CD4-positive, alpha-beta T cell treated with Interleukin-4 for 4 hours (primary cell): ENCODE measurements around the gene SGSH.
"Not testable (repeated sequence)": the region's sequence is repeated elsewhere in the genome, so short reads cannot be mapped to it uniquely, and the experiment has no call there.

Experiments
- DNase-seq: peaks from one replicate; pipeline ENCODE4 v3.0.0-alpha.2; 2020

Gene SGSH

DNA sequence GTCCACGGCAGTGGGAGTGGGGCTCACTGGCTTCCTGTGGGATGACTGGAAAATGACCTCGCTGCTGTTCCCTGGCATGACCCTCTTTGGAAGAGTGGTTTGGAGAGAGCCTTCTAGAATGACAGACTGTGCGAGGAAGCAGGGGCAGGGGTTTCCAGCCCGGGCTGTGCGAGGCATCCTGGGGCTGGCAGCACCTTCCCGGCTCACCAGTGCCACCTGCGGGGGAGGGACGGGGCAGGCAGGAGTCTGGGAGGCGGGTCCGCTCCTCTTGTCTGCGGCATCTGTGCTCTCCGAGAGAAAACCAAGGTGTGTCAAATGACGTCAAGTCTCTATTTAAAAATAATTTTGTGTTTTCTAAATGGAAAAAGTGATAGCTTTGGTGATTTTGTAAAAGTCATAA is 32.7 kb upstream of the SGSH start:
- peak; percentile 84 for DNase-seq

DNA sequence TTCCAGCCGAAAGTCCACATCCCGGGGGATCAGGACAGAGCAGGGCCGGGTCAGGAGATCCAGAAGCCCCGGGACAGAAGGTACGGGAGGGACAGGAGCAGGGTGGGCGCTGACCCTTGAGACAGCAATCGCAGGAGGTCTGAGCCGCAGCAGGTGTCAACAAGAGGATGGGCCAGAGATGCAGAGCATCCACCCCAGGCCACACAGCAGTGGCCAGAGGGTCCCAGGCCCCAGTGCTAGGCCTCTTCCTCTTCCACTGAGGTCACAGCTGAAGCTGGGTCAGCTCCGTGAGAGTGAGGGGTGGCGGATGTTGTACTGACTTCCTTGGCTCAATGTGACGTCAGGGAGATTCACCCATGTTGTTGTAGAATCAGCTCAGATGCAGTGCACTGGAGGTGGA is 31.8 kb upstream of the SGSH start:
- no peak for DNase-seq

DNA sequence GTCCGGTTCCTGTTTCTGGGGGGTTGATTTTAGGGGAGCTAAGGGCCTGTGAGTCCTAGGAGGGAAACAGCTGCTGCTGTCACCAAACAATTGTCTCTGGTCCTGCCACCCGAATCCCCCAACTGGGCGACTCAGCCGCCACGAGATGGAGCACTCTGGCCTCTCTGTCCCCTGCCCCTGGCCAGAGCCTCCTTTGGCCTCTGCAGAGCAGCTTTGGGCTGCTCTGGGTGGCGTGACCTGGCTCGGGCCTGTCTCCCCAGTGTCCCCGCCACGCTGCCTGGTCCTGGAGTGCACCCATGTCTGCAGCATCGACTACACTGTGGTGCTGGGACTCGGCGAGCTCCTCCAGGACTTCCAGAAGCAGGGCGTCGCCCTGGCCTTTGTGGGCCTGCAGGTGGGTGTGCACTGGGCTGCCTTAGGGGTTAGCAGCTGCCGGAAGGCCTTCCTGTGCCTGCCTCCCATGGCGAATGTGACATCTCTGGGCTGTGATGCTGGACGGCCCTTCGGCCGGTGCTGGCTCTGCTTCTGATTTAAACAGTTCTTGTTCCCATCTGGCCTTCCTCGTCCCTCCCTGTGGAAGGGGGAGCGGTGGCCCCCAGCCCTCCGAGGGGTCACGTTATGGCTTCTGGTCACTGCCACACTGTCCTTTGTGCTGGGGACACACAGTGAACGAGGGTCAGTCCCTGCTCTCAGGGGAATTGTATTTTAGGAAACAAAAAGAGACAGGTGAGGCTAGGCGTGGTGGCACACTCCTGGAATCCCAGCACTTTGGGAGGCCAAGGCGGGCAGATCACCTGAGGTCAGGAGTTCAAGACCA is 29.0 kb upstream of the SGSH start:
- DNase-seq, result no peak

DNA sequence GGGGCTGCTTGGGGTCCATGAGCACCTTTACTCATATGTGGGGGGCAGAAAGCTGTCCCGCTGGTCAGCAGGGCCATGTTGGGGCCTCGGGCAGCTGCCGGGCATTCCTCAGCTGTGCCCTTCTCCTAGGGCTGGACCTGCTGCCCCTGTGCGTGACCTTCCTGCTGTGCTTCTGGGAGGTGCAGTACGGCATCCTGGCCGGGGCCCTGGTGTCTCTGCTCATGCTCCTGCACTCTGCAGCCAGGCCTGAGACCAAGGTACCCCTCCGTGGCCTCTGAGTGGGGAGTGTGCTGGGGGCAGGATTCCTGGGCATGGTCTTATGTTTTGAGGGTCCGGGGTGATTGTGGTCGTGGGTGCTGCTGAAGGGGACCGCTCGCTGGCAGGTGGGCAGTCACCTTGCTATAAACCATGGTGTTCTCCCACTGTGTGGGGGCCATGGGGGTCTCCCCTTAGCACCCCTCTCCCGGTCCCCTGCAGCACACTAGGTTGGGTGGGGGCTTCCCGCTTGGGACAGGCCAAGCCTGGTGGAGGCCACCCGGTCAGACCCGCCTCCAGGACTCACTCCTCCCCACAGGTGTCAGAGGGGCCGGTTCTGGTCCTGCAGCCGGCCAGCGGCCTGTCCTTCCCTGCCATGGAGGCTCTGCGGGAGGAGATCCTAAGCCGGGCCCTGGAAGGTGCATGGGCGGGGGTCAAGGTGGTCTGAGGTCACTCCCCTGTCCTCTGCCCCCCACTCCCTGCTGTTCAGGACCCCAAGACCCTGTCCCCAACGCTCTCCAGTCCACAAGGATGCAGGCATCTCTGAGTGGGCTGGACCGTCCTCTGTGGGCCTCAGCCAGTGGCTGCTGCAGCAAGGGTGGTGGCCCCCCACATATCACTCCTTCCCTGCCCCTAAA is 28.1 kb upstream of the SGSH start:
- no peak for DNase-seq

DNA sequence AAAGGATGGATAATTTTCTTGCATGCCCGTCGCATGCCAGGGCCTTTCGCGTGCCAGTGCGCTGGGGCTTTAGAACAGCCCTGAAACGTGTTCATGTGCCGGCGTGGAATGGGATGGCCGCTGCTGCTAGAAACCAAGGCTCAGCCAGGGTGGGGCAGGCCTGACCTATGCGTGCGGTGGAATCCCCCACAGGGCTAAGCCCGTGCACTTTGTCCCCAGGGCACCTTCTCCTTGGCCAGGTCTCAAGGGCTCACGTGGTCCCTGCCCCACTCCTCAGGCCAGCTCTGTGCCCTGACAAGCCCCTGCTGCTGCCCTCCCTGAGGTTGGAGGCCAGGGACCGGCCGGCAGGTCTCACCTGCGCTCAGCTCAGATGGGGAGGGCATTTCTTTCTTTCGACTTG is 27.4 kb upstream of the SGSH start:
- no peak for DNase-seq

DNA sequence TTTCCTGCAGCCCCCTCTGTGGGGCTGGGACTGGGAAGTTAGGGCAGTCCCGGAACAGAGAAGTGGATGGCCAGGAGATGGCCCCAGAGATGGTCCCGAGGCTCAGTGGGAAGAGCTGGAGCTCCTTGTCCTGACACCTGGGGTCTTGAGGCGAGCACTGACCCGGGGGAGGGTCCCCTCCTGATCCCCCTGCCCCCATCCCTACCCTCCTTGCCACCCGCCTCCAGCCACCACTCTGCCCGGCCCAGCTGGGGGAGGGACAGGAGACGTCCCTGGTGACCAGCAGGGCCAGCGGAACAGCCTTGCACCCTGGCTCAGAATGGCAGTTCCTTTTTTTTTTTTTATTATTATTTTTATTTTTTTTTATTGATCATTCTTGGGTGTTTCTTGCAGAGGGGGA is 26.6 kb upstream of the SGSH start:
- DNase-seq, result no peak

DNA sequence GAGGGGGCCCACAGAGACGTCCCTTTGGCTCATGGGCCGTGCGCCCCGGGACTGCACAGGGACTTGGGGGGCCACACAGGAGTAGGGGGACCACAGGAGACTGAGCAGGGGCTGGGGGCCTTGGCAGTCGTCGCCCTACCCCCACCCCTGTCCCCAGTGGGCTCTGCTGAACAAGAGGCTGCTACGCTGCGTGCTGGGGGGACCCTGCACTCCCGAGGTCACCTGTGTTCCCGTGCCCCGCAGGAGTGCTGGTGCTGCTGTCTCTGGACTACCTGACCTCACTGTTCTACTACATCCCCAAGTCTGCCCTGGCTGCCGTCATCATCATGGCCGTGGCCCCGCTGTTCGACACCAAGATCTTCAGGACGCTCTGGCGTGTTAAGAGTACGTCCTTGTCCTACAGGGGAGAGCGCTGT is 26.1 kb upstream of the SGSH start:
- no peak for DNase-seq

DNA sequence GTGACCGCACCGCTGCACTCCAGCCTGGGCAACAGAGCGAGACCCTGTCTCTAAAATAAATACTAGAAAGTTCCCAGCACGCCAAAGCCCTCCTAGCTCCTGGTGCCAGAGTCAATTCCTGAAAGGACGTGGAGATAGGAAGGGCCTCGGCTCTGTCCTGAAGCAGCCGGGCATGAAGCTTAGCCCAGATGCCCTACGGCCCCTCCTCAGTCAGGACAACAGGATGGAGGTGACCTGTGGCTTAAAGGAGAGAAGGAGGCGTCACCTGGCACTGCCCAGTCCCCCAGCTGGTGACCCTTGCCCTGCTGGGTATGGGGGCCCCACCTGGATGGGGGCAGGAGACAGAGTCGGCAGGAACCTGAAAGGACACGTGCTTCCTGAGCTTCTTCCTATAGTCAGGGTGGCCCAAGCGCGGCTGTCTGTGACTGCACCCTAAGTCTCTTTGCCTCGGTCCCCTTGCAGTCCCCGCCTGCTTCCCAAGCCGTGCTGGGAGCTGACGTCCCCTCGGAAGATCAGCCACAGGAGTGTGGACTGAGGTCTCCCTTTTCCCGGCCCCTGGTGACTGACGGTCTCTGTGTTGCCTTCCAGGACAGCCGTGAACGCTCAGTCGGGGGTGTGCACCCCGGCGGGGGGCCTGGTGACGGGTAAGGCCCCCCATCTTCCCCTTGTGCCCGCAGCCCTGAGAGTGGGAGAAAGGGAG is 25.6 kb upstream of the SGSH start:
- no peak for DNase-seq

DNA sequence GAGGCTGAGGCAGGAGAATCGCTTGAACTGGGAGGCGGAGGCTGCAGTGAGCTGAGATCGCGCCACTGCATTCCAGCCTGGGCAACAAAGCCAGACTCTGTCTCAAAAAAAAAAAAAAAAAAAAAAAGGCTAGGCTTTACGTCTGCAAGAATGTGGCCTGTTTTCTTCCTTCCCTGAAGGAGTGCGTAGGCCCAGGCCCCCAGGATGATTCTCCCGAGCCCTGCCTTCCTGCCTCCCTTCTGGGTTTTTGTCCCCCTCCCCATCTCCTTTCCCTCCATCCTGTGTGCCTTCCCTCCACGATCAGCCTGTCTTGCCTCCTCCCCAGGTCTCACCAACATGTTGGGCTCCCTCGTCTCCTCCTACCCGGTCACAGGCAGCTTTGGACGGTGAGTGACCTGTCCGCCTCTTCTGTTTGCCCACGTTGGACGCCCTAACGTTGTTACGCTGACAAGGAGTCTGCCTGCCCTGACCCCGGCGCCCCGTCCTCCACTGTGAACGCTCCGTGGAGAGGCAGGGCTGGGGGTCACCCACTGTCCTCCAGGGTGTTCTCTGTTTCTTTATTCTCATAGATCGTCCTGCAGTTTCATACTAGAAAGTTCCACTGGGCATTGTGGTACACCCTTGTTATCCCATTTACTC is 24.9 kb upstream of the SGSH start:
- no peak for DNase-seq

DNA sequence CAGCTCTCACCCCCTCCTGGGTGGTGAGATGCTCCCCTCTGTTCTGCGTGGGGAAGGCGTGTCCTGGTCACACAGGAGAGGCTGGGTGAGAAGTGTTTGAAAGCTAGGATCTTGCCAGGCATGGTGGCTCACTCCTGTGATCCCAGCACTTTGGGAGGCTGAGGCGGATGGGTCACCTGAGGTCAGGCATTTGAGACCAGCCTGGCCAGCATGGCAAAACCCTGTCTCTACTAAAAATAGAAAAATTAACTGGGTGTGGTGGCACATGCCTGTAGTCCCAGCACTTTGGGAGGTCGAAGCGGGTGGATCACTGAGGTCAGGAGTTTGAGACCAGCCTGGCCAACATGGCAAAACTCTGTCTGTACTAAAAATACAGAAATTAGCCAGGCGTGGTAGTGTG is 24.3 kb upstream of the SGSH start:
- DNase-seq, result not testable (repeated sequence)

DNA sequence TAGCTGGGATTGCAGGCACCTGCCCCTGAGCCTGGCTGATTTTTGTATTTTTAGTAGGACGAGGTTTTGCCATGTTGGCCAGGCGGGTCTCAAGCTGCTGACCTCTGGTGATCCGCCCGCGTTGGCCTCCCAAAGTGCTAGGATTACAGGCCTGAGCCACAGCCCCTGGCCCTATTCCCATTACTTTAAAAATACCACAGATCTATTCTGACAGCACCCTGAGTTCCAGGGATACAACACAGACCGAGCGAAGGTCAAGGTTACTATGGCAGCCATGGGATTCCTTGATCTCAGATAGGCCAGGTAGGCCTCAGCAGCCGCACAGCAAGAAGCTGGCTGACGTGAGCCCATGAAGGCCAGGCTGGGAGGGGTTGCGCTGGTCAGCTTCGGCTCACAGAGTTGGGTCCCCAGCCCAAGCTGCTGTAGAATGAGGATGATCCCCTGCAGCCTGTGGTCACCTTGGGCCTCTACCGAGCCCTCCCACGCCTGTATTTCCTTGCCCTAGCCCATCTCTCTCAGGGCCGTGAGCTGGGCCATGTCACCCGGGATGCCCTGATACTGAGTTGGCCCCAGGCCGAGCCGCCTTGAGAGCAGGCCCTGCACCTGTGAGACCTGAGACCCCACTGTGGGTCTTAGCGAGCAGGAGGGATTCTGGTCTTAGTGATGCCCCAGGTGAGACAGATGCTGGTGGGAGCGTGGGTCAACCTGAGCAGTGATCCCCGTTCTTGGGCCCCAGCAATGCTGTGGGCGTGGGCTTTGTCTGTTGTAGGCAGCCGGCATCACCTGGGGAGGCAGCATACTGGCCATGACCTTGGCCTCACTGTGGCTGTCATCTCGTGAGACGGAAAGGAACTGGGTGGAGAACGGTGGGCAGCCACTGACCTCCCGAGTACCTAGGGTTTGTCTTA is 23.6 kb upstream of the SGSH start:
- no peak for DNase-seq

DNA sequence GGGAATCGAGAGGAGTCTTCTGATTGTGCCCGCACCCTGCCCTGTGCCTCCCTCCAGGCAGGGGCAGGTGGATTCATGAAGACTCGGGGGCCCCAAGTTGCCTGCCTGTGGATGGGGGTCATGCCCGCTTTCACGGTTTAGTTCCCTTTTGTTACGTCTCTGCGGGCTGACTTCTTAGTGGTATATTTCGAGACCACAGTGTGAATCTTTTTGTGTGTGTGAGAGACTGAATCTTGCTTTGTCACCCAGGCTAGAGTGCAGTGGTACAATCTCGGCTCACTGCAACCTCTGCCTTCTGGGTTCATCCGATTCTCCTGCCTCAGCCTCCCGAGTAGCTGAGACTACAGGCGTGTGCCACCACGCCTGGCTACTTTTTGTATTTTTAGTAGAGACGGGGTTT is 22.4 kb upstream of the SGSH start:
- DNase-seq, result no peak

DNA sequence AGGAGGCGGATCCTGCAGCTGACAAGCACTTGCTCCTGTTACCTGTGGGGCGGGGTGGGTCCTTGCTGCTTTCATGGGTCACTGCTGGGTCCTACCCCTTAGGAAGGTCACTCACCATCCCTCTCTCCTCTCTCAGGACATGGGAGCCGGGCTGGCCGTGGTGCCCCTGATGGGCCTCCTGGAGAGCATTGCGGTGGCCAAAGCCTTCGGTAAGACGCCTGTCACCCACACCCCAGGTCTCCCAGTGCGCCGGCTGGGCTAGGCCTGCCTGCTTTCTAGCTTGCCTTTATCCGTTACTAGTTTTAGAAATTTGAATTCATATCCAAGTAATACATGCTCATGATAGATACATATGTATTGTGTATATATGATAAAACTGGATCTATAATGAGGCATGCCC is 17.3 kb upstream of the SGSH start:
- no peak for DNase-seq

DNA sequence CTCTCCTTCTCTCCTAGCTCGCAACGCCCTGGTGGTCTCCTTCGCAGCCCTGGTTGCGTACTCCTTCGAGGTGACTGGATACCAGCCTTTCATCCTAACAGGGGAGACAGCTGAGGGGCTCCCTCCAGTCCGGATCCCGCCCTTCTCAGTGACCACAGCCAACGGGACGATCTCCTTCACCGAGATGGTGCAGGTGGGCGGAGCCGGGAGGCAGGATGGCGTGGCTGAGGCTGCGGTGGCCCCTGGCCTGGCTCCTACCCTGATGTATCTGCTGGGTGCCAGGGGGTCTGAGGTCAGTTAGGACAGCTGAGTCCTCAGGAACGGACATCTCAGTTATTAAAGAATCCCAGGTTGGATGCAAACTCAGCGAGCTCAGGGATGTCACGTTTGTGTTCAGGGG is 16.8 kb upstream of the SGSH start:
- no peak for DNase-seq

DNA sequence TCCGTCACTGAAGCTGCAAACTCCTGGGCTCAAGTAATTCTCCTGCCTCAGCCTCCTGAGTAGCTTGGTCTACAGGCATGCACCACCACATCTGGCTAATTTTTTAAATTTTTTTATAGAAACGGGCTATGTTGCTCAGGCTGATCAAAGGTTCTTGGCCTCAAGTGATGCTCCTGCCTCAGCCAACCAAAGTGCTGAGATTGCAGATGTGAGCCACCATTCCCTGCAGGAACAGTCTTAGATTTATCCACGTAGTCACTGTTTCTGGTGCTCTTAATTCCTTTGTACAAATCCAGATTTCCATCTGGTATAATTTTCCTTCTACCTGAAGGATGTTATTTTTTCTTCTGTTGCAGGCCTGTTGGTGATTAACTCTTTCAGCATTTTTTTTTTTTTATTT is 13.1 kb upstream of the SGSH start:
- DNase-seq, result no peak

DNA sequence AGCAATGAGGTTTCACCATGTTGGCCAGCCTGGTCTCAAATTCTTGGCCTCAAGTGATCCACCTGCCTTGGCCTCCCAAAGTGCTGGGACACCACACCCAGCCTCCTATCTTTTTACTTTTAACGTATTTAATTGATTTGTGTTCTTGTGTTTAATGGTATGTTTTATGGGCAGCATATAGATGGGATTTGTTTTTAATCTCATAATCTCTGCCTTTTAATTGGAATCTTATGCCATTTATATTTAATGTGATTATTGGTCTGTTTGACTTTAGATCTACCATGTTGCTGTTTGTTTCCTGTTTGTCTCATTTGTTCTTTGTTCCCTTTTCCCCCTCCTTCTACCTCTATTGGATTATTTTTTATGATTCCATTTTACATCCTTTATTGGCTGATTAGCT is 12.3 kb upstream of the SGSH start:
- DNase-seq, result no peak

DNA sequence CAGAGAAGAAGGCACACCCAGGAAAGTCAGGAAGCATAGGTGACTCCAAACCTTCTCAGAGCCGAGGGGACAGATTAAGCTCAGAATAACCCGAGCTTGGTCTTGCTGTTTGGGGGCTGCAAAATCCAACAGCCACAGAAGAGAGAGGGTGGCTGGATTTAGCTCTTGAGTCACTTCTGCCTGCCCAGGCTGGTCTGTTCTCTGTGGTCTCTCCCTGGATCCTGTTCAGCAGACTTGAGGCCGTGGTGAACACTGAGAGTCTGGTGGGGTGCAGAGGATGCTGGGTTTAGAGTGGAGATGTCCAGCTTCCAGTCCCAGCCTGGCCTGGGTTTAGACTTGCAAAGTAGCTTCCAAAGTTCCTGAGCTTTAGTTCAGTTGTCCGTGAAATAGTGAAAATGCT is 8.9 kb upstream of the SGSH start:
- no peak for DNase-seq

DNA sequence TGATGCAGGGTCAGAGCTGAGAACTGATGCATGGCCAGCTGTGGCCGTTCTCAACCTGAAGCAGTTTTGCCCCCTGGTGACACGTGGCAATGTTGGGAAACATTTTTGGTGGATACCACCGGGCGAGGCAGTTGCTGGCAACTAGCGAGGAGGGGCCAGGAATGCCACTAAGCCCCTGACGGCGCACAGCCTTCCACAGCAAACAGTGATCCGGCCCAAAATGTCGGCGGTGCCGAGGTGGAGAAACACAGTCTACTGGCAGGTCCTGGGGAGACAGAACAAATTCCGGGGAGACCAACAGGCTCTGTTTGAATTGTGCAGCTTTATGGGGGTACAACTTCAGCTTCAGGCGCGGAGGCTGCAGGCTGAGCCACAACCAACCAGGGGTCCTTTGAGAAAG is 8.3 kb upstream of the SGSH start:
- no peak for DNase-seq

DNA sequence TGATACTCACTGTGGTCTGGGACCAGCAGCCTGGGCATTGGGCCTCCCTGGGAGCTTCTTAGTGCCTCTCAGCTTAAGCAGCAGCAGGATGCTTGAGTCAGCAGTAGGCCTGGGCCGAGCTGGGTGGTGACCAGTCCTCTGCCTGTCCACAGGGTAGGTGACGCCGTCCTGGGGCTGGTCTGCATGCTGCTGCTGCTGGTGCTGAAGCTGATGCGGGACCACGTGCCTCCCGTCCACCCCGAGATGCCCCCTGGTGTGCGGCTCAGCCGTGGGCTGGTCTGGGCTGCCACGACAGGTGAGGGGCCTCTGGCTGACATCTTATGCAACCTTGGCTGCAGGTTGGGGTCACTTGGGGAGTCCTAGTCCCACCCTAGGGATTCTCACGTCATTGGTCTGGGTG is 7.5 kb upstream of the SGSH start:
- DNase-seq, result no peak

DNA sequence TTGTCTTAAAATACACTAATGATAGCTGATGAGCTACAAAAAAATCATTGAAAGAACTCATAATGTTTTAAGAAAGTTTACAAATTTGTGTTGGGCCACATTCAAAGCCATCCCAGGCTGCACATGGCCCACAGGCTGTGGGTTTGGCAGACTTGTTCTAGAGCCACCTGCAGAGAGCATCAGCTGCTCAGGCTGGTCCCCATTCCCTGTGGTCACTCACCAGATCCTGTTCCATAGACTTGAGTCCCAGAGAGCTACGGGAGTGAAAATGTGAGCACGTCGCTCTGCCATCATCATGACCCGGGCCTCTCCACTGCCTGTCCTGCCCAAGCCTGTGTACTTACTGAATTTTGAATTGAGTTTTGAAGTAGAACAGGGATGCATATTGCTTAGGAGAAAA is 7.0 kb upstream of the SGSH start:
- DNase-seq, result no peak

DNA sequence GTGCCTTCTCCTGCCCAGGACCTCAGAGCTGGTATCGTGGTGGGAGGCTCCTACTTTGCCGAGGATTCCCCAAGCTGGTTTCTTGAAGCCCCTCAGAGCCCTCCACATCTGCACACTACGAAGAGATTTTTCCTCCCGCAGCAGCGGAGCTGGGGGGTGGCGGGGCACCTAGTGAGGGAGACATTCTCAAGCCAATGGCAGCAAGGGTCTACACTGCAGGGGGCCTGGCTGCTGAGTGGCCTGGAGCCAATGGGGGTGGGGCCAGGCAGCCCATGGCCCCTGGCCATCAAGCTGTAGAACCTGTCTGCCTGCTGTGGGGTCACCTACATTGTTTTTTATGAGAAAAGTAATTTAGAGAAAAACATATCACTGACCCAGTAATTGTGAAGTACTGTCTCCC is 5.1 kb upstream of the SGSH start:
- no peak for DNase-seq

DNA sequence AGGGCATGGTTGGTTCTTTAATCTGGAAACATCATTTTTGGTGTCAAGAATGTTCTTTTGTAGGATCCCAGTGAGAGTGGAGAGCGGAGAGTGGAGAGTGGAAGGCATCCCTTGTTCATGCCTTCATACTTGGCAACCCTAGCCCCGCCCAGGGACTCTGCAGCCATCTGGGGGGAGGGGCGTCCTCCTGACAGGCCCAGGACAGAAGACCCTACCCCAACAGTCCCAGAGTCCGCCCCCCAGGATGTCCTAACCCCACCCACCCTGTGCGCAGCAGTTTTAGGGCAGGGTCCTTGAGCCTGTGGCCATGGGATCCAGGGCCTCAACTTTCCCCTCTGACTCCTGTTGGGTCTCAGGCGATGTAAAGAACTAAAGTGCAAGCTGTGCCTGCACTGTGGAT is 4.5 kb upstream of the SGSH start:
- DNase-seq, result no peak
